Body of pancreas (tissue), 4 donors: ENCODE measurements around the gene DEFB129. TPM values are rescaled to one million over a fixed set of nuclear protein-coding genes. Genes with fewer than 3 reads are reported as not detected.

ENCODE experiments used
- ATAC-seq: fragments of 150-250 bp; one replicate; pipeline ENCODE4 v1.9.1; 2016
- DNase-seq, 4 donors: peaks; one replicate each; pipeline ENCODE4 v3.0.0-alpha.2; 2019
- H3K27ac ChIP-seq, 4 donors: fragments of 200-600 bp; sonication (generic); 1 replicate in 3 of 4; 2 replicates in 1 of 4; pipeline versions ENCODE4 v1.5.1 to v1.6.1; 2016 to 2019; ENCODE audit warnings: mild to moderate bottlenecking in 1 of 4, mixed read lengths in 1 of 4, moderate library complexity in 1 of 4
- H3K27me3 ChIP-seq, 2 donors: fragments of 200-600 bp; sonication (generic); one replicate each; pipeline ENCODE4 v1.6.0; 2016; ENCODE audit warnings: mild to moderate bottlenecking in 1 of 2
- H3K36me3 ChIP-seq, 2 donors: fragments of 200-600 bp; sonication (generic); replicated peaks in 1 of 2; 2 replicates each; pipeline ENCODE4 v1.5.1; 2016; ENCODE audit warnings: low read depth in 2 of 2; ENCODE audit not compliant: insufficient read depth in 1 of 2
- H3K4me1 ChIP-seq: fragments of 200-600 bp; sonication (generic); one replicate; pipeline ENCODE4 v1.6.0; 2016
- H3K4me3 ChIP-seq, 2 donors: fragments of 200-600 bp; sonication (generic); 1 replicate in 1 of 2; 2 replicates in 1 of 2; pipeline ENCODE4 v1.5.1; 2016 to 2019
- H3K9me3 ChIP-seq, 3 donors: fragments of 200-600 bp; sonication (generic); 1 replicate in 2 of 3; 2 replicates in 1 of 3; pipeline ENCODE4 v1.5.1; 2016
- POLR2A ChIP-seq, 3 donors: fragments of 450-650 bp; IDR thresholded peaks; one replicate each; pipeline ENCODE4 v1.6.1; 2016; ENCODE audit warnings: antibody characterized with exemption in 3 of 3, mild to moderate bottlenecking in 2 of 3
- WGBS, 2 donors: methylation state at CpG; one replicate each; pipeline ENCODE4 v1.1.5; 2017; 5-methylcytosine and 5-hydroxymethylcytosine counted together
- intact Hi-C: fragments of 100-400 bp; cut with DNase I; formaldehyde crosslinking; loops from one replicate; pipeline ENCODE4 v1.15.1; 2023
- total RNA-seq, 2 donors: library from RNA; depleted of rRNA; stranded (reverse); fragments of >200 nt; gene quantifications; one replicate each; pipeline ENCODE4 v1.1.0, GENCODE V29; 2016
- TF ChIP-seq, protein P1 (sequence below), 7 experiments: fragments of 450-650 bp in 4 of 7; fragments of 200-600 bp in 3 of 7; sonication (generic) in 3 of 7; IDR thresholded peaks; one replicate each; pipeline ENCODE4 v1.5.1; 2016 to 2019; ENCODE audit warnings: antibody characterized with exemption in 7 of 7

The DEFB129 gene
- total RNA-seq, 2 donors from 2014 or later = not detected

DNA sequence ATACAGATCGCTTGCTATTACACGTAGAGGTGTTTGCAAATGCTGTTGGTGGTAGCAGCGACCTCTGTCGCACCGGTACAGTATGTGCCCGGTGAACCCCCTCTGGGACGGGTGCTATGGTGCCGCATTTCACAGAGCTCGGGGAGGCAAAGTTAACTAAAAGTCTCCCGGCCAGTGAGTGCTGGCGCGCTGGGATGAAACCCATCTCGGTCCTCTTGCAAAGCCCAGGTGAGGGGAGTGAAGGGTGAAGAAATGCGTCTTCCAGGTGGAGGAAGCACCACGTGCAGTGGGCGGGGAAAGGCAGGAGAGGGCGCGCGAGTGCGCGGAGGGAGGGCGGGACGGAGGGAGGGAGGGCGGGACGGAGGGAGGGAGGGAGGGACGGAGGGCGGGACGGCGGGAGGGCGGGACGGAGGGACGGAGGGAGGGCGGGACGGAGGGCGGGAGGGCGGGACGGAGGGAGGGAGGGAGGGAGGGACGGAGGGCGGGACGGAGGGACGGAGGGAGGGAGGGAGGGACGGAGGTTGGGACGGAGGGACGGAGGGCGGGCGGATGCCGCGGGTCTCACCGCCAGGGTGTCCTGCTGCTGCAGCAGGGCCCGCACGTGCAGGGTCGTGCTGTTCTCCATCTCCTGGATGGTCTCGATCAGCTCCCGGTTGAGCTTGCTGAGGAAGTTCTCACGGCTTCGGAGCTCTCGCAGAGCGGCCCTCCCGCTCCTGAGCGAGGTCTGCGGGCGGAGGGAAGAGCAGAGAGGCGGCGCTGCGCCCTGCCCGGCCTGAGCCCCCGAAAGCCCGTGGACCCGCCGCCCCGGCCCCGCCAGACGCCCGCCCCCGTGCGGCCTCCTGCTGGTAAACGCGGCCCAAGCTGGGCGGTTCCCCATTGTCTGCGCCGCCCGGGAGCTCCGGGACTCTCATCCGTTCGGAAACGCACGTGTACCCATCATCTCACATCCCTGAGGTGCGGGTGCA lies 51.8 kb downstream of the DEFB129 start:
- DNase-seq = peak in 1 of 4 donors; percentile 34

More for the DNA sequence above, 51.8 kb downstream of the DEFB129 start:
- H3K36me3 ChIP-seq = peaks cover 2 to 5% of the 10 kb centered on the region in 2 donors
- H3K4me1 ChIP-seq = no peaks in the 10 kb centered on the region
- 81 to 86% methylated on average over 46 to 53 of the region's 88 CpGs for WGBS, 2 donors
- no peak overlapping the region for H3K4me3 ChIP-seq
- ATAC-seq = peak; percentile 30
- no peaks in the 10 kb centered on the region for H3K9me3 ChIP-seq
- no peak for TF ChIP-seq POLR2A (IDR thresholded peaks at IDR 0.05)
- TF ChIP-seq, protein P1, sequence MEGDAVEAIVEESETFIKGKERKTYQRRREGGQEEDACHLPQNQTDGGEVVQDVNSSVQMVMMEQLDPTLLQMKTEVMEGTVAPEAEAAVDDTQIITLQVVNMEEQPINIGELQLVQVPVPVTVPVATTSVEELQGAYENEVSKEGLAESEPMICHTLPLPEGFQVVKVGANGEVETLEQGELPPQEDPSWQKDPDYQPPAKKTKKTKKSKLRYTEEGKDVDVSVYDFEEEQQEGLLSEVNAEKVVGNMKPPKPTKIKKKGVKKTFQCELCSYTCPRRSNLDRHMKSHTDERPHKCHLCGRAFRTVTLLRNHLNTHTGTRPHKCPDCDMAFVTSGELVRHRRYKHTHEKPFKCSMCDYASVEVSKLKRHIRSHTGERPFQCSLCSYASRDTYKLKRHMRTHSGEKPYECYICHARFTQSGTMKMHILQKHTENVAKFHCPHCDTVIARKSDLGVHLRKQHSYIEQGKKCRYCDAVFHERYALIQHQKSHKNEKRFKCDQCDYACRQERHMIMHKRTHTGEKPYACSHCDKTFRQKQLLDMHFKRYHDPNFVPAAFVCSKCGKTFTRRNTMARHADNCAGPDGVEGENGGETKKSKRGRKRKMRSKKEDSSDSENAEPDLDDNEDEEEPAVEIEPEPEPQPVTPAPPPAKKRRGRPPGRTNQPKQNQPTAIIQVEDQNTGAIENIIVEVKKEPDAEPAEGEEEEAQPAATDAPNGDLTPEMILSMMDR (IDR thresholded peaks at IDR 0.05) = no peak
- intact Hi-C loops = no loop called here
- no peak overlapping the region for H3K27ac ChIP-seq
- no peaks in the 10 kb centered on the region for H3K27me3 ChIP-seq

Other genes starting within 250 kb of the DEFB129 start
- gene DEFB125, start 139.6 kb upstream of the DEFB129 start, total RNA-seq = not detected
- not detected for gene DEFB126, start 84.7 kb upstream of the DEFB129 start, total RNA-seq
- gene DEFB127, start 69.8 kb upstream of the DEFB129 start, total RNA-seq = not detected
- not detected for gene DEFB128, start 37.5 kb upstream of the DEFB129 start, total RNA-seq
- gene DEFB132, start 30.5 kb downstream of the DEFB129 start, total RNA-seq = not detected
- gene C20orf96, start 63.5 kb downstream of the DEFB129 start, total RNA-seq = 1 to 10 TPM in 1 of 2 donors, under 1 TPM in 1; 0.33 to 1.8 TPM
- gene ZCCHC3, start 70.3 kb downstream of the DEFB129 start, total RNA-seq = 10 to 100 TPM; 12.2 to 16.5 TPM
- gene SOX12, start 98.3 kb downstream of the DEFB129 start, total RNA-seq = 10 to 100 TPM in 1 of 2 donors, 1 to 10 TPM in 1; 6.2 to 17.1 TPM
- 10 to 100 TPM; 13.8 to 15.6 TPM for gene NRSN2, start 119.9 kb downstream of the DEFB129 start, total RNA-seq
- gene TRIB3, start 153.5 kb downstream of the DEFB129 start, total RNA-seq = 10 to 100 TPM; 13.2 to 19.8 TPM
- gene RBCK1, start 181.0 kb downstream of the DEFB129 start, total RNA-seq = 10 to 100 TPM; 36.1 to 95.9 TPM
- 10 to 100 TPM; 16.3 to 27.4 TPM for gene TBC1D20, start 235.3 kb downstream of the DEFB129 start, total RNA-seq